HFFc6 (cell line): ENCODE measurements around the gene GOPC. TPM values are rescaled to one million over a fixed set of nuclear protein-coding genes. Genes with fewer than 3 reads are reported as not detected.
"Not testable (repeated sequence)": the region's sequence is repeated elsewhere in the genome, so short reads cannot be mapped to it uniquely, and the experiment has no call there.

Experiments
- DNase-seq: peaks from one replicate; pipeline ENCODE4 v3.0.0-alpha.2; 2018
- H3K27ac Mint-ChIP-seq: 2 replicates; pipeline ENCODE4 v1.8.0; 2020; ENCODE audit warnings: mild to moderate bottlenecking, mixed read lengths
- H3K27me3 Mint-ChIP-seq: 2 replicates; pipeline ENCODE4 v1.8.0; 2021; ENCODE audit warnings: mild to moderate bottlenecking, moderate library complexity, mixed read lengths; ENCODE audit not compliant: insufficient read depth
- H3K36me3 Mint-ChIP-seq: 2 replicates; pipeline ENCODE4 v1.8.0; 2021; ENCODE audit warnings: low read depth, mixed read lengths
- H3K4me1 Mint-ChIP-seq: 2 replicates; pipeline ENCODE4 v1.8.0; 2020; ENCODE audit warnings: low read depth, mixed read lengths
- H3K4me3 Mint-ChIP-seq: 2 replicates; pipeline ENCODE4 v1.8.0; 2020; ENCODE audit warnings: mild to moderate bottlenecking, moderate library complexity, mixed read lengths
- H3K9me3 Mint-ChIP-seq: 2 replicates; pipeline ENCODE4 v1.8.0; 2020; ENCODE audit warnings: mild to moderate bottlenecking, mixed read lengths
- CTCF ChIP-seq: fragments of 200-600 bp; sonication (generic); IDR thresholded peaks from 2 replicates; pipeline ENCODE4 v1.5.0; 2021; ENCODE audit warnings: antibody characterized with exemption, mild to moderate bottlenecking
- total RNA-seq, 6 experiments: library from RNA; stranded (reverse); fragmentation: NEBNext Ultra II Directional; extraction: Animal tissue kit (Norgen Biotek cat#: 25700); gene quantifications; 2 replicates in 1 of 6; 3 replicates in 5 of 6; pipeline ENCODE4 v1.2.3, GENCODE V29; 2021

Gene GOPC
- total RNA-seq, 6 experiments from 2014 or later = 40.5 to 51.8 (median 45.4) TPM

GRCh38 chr6:117518870-117519269 lies 83.4 kb downstream of the GOPC start:
- TF ChIP-seq CTCF = no peak
- H3K9me3 Mint-ChIP-seq = no peaks in the 10 kb centered on the region
- H3K27ac Mint-ChIP-seq = no peak overlapping the region
- no peaks in the 10 kb centered on the region; the same call in 1 of the 2 replicates for H3K27me3 Mint-ChIP-seq
- H3K4me3 Mint-ChIP-seq = no peak overlapping the region
- peaks cover 48% of the 10 kb centered on the region for H3K4me1 Mint-ChIP-seq
- DNase-seq = no peak
- peaks cover 45% of the 10 kb centered on the region for H3K36me3 Mint-ChIP-seq

GRCh38 chr6:117517995-117518394 lies 84.3 kb downstream of the GOPC start:
- DNase-seq, H3K9me3 Mint-ChIP-seq, H3K27ac Mint-ChIP-seq, H3K27me3 Mint-ChIP-seq, H3K4me3 Mint-ChIP-seq: not testable (repeated sequence)
- peaks cover 45% of the 10 kb centered on the region for H3K36me3 Mint-ChIP-seq
- peaks cover 51% of the 10 kb centered on the region for H3K4me1 Mint-ChIP-seq

- Mint-ChIP-seq H3K27ac (no peak overlapping the region), H3K9me3 (no peaks in the 10 kb centered on the region), H3K4me1 (peaks cover 56% of the 10 kb centered on the region), H3K27me3 (no peaks in the 10 kb centered on the region; the same call in 1 of the 2 replicates), H3K36me3 (peaks cover 44% of the 10 kb centered on the region), H3K4me3 (no peak overlapping the region)
- DNase-seq = no peak
- no peak for TF ChIP-seq CTCF
Observed at GRCh38 chr6:117515326-117515725, 87.0 kb downstream of the GOPC start.

GRCh38 chr6:117514655-117515054 lies 87.7 kb downstream of the GOPC start:
- Mint-ChIP-seq H3K36me3 (peaks cover 44% of the 10 kb centered on the region), H3K4me3 (no peak overlapping the region), H3K9me3 (no peaks in the 10 kb centered on the region), H3K27me3 (no peaks in the 10 kb centered on the region; the same call in 1 of the 2 replicates), H3K4me1 (peaks cover 62% of the 10 kb centered on the region), H3K27ac (no peak overlapping the region)
- no peak for TF ChIP-seq CTCF
- no peak for DNase-seq

GRCh38 chr6:117513778-117514365 lies 88.4 kb downstream of the GOPC start:
- Mint-ChIP-seq H3K36me3 (peaks cover 48% of the 10 kb centered on the region), H3K4me1 (peaks cover 62% of the 10 kb centered on the region)

More at GRCh38 chr6:117513778-117514365, 88.4 kb downstream of the GOPC start:
- Mint-ChIP-seq H3K9me3 (no peaks in the 10 kb centered on the region), H3K4me3 (no peak overlapping the region), H3K27ac (no peak overlapping the region), H3K27me3 (no peaks in the 10 kb centered on the region; the same call in 1 of the 2 replicates)
- TF ChIP-seq CTCF = no peak
- DNase-seq = no peak
